GM10248 (cell line): Measurements from ENCODE around the gene F8.
"Not testable (repeated sequence)": the region's sequence is repeated elsewhere in the genome, so short reads cannot be mapped to it uniquely, and the experiment has no call there.

Source experiments
- CTCF ChIA-PET: fragments of 300-600 bp; sonication (Branson Sonifier 250); formaldehyde crosslinking; extraction: SDS; loops from one replicate; lab custom pipeline; 2021; ENCODE audit warnings: antibody characterized with exemption; lab: Yijun Ruan, JAX
- POLR2A ChIA-PET: fragments of 350-650 bp; sonication (Branson Sonifier 250); formaldehyde crosslinking; extraction: SDS; loops from one replicate; lab custom pipeline; 2020; ENCODE audit warnings: antibody characterized with exemption; lab: Yijun Ruan, JAX
- DNase-seq: peaks from one replicate; pipeline ENCODE4 v3.0.0; 2012; ENCODE audit errors: extremely low spot score
- CTCF ChIP-seq: IDR thresholded peaks from 2 replicates; pipeline ENCODE4 v1.5.1; 2012; ENCODE audit warnings: mild to moderate bottlenecking, low read depth; ENCODE audit errors: extremely low read depth, missing control alignments, control extremely low read depth

F8 gene

GRCh38 chrX:154979629-154980028 lies 42.9 kb downstream of the F8 start:
- no peak for DNase-seq
- no peak for TF ChIP-seq CTCF
- ChIA-PET POLR2A (no interaction called here), CTCF (interaction anchor here (0.8 to 3.1 kb wide), 8 partner anchors 9 to 169 kb away, joined by 3 to 20 read pairs (median 6); no protein-coding TSS in a partner anchor)

- ChIA-PET CTCF (no interaction called here), POLR2A (no interaction called here)
Measured at GRCh38 chrX:154968353-154968752, 54.2 kb downstream of the F8 start.

GRCh38 chrX:154967603-154968002 lies 54.9 kb downstream of the F8 start:
- CTCF ChIA-PET: no interaction called here
- no peak for DNase-seq
- POLR2A ChIA-PET: no interaction called here
- TF ChIP-seq CTCF: no peak

More at GRCh38 chrX:154968353-154968752, 54.2 kb downstream of the F8 start:
- no peak for TF ChIP-seq CTCF
- no peak for DNase-seq

- POLR2A ChIA-PET: no interaction called here
- CTCF ChIA-PET: no interaction called here
- DNase-seq: no peak
- TF ChIP-seq CTCF: no peak
Measured at GRCh38 chrX:154961947-154962346, 60.6 kb downstream of the F8 start.

GRCh38 chrX:154955799-154956198 lies 66.7 kb downstream of the F8 start:
- CTCF ChIA-PET, POLR2A ChIA-PET, DNase-seq: not testable (repeated sequence)

GRCh38 chrX:154939265-154939664 lies 83.3 kb downstream of the F8 start:
- CTCF ChIA-PET, POLR2A ChIA-PET, DNase-seq: not testable (repeated sequence)

- DNase-seq, CTCF ChIA-PET: not testable (repeated sequence)
Measured at GRCh38 chrX:154924771-154925170, 97.8 kb downstream of the F8 start.

GRCh38 chrX:154918060-154918483 lies 104.5 kb downstream of the F8 start:
- peak; percentile 52 for TF ChIP-seq CTCF
- CTCF ChIA-PET: interaction anchor here (0.7 to 2.1 kb wide), 32 partner anchors 9 to 298 kb away, joined by 3 to 25 read pairs (median 4); partner anchors contain the start of gene VBP1
- DNase-seq: peak; percentile 31
- POLR2A ChIA-PET: no interaction called here

More at GRCh38 chrX:154924771-154925170, 97.8 kb downstream of the F8 start:
- POLR2A ChIA-PET: not testable (repeated sequence)
